H1 (cell line): ENCODE data around the gene SAMMSON. TPM values are rescaled to one million over a fixed set of nuclear protein-coding genes. Genes with fewer than 3 reads are reported as not detected.

ENCODE experiments used
- CTCF ChIA-PET: fragments of 300-600 bp; sonication (Branson Sonifier 250); formaldehyde crosslinking; loops from one replicate; lab custom pipeline; 2021; ENCODE audit not compliant: partially characterized antibody; lab: Charles Lee
- POLR2A ChIA-PET: fragments of 300-600 bp; sonication (Branson Sonifier 250); formaldehyde crosslinking; loops from one replicate; lab custom pipeline; 2021; ENCODE audit warnings: inconsistent platforms; ENCODE audit not compliant: partially characterized antibody; lab: Charles Lee
- DNase-seq, 2 experiments: peaks; one replicate each; pipeline versions ENCODE4 v3.0.0 to v3.0.0-alpha.2; 2010 to 2022; ENCODE audit warnings: low spot score in 2 of 2, low read depth in 1 of 2, mixed read lengths in 1 of 2
- FAIRE-seq: peaks from 2 replicates; lab custom pipeline; 2011; peaks lifted over from hg19 to GRCh38; lab: Jason Lieb, UNC
- H2AFZ ChIP-seq: 2 replicates; pipeline ENCODE4 v1.8.1; 2012; ENCODE audit warnings: low read length, inconsistent platforms
- H2AK5ac ChIP-seq: 2 replicates; pipeline ENCODE4 v1.6.1; 2013; ENCODE audit warnings: low read depth, low read length
- H2BK120ac ChIP-seq: replicated peaks from 2 replicates; pipeline ENCODE3; 2013; ENCODE audit warnings: low read depth, low read length, inconsistent platforms
- H2BK12ac ChIP-seq: 2 replicates; pipeline ENCODE4 v1.6.1; 2013; ENCODE audit warnings: low read depth, low read length
- H2BK15ac ChIP-seq: 2 replicates; pipeline ENCODE4 v1.6.1; 2013; ENCODE audit warnings: low read length
- H2BK20ac ChIP-seq: 2 replicates; pipeline ENCODE4 v1.6.1; 2013; ENCODE audit warnings: low read length
- H2BK5ac ChIP-seq: 2 replicates; pipeline ENCODE4 v1.6.1; 2013; ENCODE audit warnings: low read depth, low read length
- H3K14ac ChIP-seq: 2 replicates; pipeline ENCODE4 v1.6.1; 2013; ENCODE audit warnings: inconsistent platforms; ENCODE audit not compliant: insufficient read length
- H3K18ac ChIP-seq: 2 replicates; pipeline ENCODE4 v1.6.1; 2013; ENCODE audit warnings: low read length; ENCODE audit errors: extremely low read depth
- H3K23ac ChIP-seq: 2 replicates; pipeline ENCODE4 v1.6.1; 2013; ENCODE audit warnings: inconsistent platforms; ENCODE audit not compliant: insufficient read length
- H3K23me2 ChIP-seq: 2 replicates; pipeline ENCODE4 v1.6.1; 2013; ENCODE audit warnings: low read depth, low read length
- H3K27ac ChIP-seq: 2 replicates; pipeline ENCODE4 v1.6.1; 2011; ENCODE audit warnings: low read depth, low read length, inconsistent platforms
- H3K27me3 ChIP-seq, 4 experiments: replicated peaks in 1 of 4; 1 replicate in 1 of 4; 2 replicates in 3 of 4; pipeline versions ENCODE4 v1.6.1 to v1.8.1; 2011 to 2013; ENCODE audit warnings: low read length in 3 of 4, mild to moderate bottlenecking in 3 of 4, inconsistent platforms in 2 of 4, mixed read lengths in 2 of 4, moderate library complexity in 1 of 4; ENCODE audit not compliant: control insufficient read depth in 3 of 4, insufficient read depth in 3 of 4; ENCODE audit errors: extremely low read depth in 1 of 4
- H3K36me3 ChIP-seq, 4 experiments: 2 replicates each; pipeline versions ENCODE4 v1.6.1 to v1.8.1; 2011 to 2013; ENCODE audit warnings: mild to moderate bottlenecking in 4 of 4, low read length in 3 of 4, moderate library complexity in 2 of 4, control low read depth in 1 of 4, inconsistent platforms in 1 of 4; ENCODE audit not compliant: insufficient read depth in 4 of 4, control insufficient read depth in 2 of 4
- H3K4ac ChIP-seq: replicated peaks from 2 replicates; pipeline ENCODE3; 2013; ENCODE audit warnings: low read length, low read depth, mixed read lengths, inconsistent platforms; ENCODE audit not compliant: insufficient read length
- H3K4me1 ChIP-seq, 4 experiments: replicated peaks in 1 of 4; 1 replicate in 1 of 4; 2 replicates in 3 of 4; pipeline versions ENCODE4 v1.6.1 to v1.8.1; 2011 to 2013; ENCODE audit warnings: low read length in 3 of 4, inconsistent platforms in 2 of 4, mixed read lengths in 1 of 4; ENCODE audit not compliant: insufficient read depth in 4 of 4, control insufficient read depth in 3 of 4
- H3K4me2 ChIP-seq, 2 experiments: 2 replicates each; pipeline versions ENCODE4 v1.6.1 to v1.8.1; 2011 to 2013; ENCODE audit warnings: low read depth in 2 of 2, low read length in 2 of 2, control low read depth in 1 of 2, inconsistent platforms in 1 of 2, mild to moderate bottlenecking in 1 of 2; ENCODE audit not compliant: insufficient read depth in 1 of 2
- H3K4me3 ChIP-seq, 4 experiments: fragments of 200-600, 300-600 bp in 1 of 4; sonication (generic), shearing (Covaris generic), sonication (Bioruptor Twin) in 1 of 4; 2 replicates each; pipeline versions ENCODE4 v1.5.1 to v1.8.1; 2011 to 2016; ENCODE audit warnings: low read length in 4 of 4, low read depth in 3 of 4, control low read depth in 2 of 4, inconsistent platforms in 2 of 4, mild to moderate bottlenecking in 2 of 4, mixed read lengths in 1 of 4, moderate library complexity in 1 of 4; ENCODE audit not compliant: insufficient read depth in 2 of 4; ENCODE audit errors: extremely low read depth in 1 of 4
- H3K56ac ChIP-seq: replicated peaks from 2 replicates; pipeline ENCODE3; 2013; ENCODE audit warnings: low read depth, mild to moderate bottlenecking, mixed read lengths, low read length, inconsistent platforms; ENCODE audit not compliant: insufficient read length
- H3K79me1 ChIP-seq: 2 replicates; pipeline ENCODE4 v1.6.1; 2013; ENCODE audit warnings: low read depth, low read length, control low read depth
- H3K79me2 ChIP-seq, 2 experiments: 2 replicates each; pipeline versions ENCODE4 v1.6.1 to v1.8.1; 2012 to 2013; ENCODE audit warnings: low read length in 2 of 2, mild to moderate bottlenecking in 2 of 2, inconsistent platforms in 1 of 2; ENCODE audit not compliant: insufficient read depth in 2 of 2, control insufficient read depth in 1 of 2
- H3K9ac ChIP-seq, 4 experiments: replicated peaks in 1 of 4; 1 replicate in 1 of 4; 2 replicates in 3 of 4; pipeline versions ENCODE4 v1.6.1 to v1.8.1; 2011 to 2013; ENCODE audit warnings: low read depth in 3 of 4, low read length in 3 of 4, control low read depth in 2 of 4, mild to moderate bottlenecking in 2 of 4, moderate library complexity in 2 of 4, inconsistent platforms in 1 of 4; ENCODE audit errors: extremely low read depth in 1 of 4
- H3K9me3 ChIP-seq, 2 experiments: 2 replicates each; pipeline versions ENCODE4 v1.6.1 to v1.8.1; 2012 to 2013; ENCODE audit warnings: mild to moderate bottlenecking in 2 of 2, moderate library complexity in 2 of 2, control low read depth in 1 of 2, inconsistent platforms in 1 of 2, low read depth in 1 of 2, low read length in 1 of 2, mixed read lengths in 1 of 2; ENCODE audit not compliant: insufficient read depth in 2 of 2
- H4K20me1 ChIP-seq, 2 experiments: replicated peaks in 1 of 2; 2 replicates each; pipeline versions ENCODE3 to v1.8.1; 2011 to 2013; ENCODE audit warnings: inconsistent platforms in 2 of 2, low read length in 2 of 2, mild to moderate bottlenecking in 1 of 2; ENCODE audit not compliant: insufficient read depth in 2 of 2, control insufficient read depth in 1 of 2
- H4K5ac ChIP-seq: 2 replicates; pipeline ENCODE4 v1.6.1; 2013; ENCODE audit warnings: low read length, low read depth, mixed read lengths, inconsistent platforms; ENCODE audit not compliant: insufficient read length
- H4K8ac ChIP-seq: 2 replicates; pipeline ENCODE4 v1.8.0; 2013; ENCODE audit warnings: mild to moderate bottlenecking, moderate library complexity, low read length, inconsistent platforms; ENCODE audit not compliant: insufficient read depth; ENCODE audit errors: extremely low read depth
- H4K91ac ChIP-seq: replicated peaks from 2 replicates; pipeline ENCODE3; 2013; ENCODE audit warnings: low read length, mixed read lengths, inconsistent platforms; ENCODE audit not compliant: insufficient read length
- BCL11A ChIP-seq, 2 experiments: IDR thresholded peaks; one replicate each; pipeline ENCODE4 v1.6.1; 2011; ENCODE audit warnings: low read depth in 2 of 2, low read length in 2 of 2, mild to moderate bottlenecking in 2 of 2
- EGR1 ChIP-seq: IDR thresholded peaks from 2 replicates; pipeline ENCODE4 v1.6.1; 2011; ENCODE audit warnings: low read depth, low read length, borderline replicate concordance
- NRF1 ChIP-seq: IDR thresholded peaks from 2 replicates; pipeline ENCODE4 v1.6.1; 2011; ENCODE audit warnings: mild to moderate bottlenecking, low read depth, low read length, improper control_type of control experiment
- WGBS, 2 experiments: shearing (Covaris generic) in 1 of 2; methylation state at CpG; one replicate each; pipeline versions ENCODE4 v1.1.6 to v1.1.7; 2013 to 2015; ENCODE audit warnings: low lambda C conversion rate in 2 of 2, mixed read lengths in 2 of 2, inconsistent platforms in 1 of 2, low coverage in 1 of 2, missing lambda C conversion rate in 1 of 2; ENCODE audit not compliant: insufficient replicate concordance in 2 of 2, insufficient coverage in 1 of 2, insufficient read length in 1 of 2; ENCODE audit errors: extremely low coverage in 1 of 2, missing lambda C conversion rate in 1 of 2; 5-methylcytosine and 5-hydroxymethylcytosine counted together
- polyA plus RNA-seq, 7 experiments: library from polyadenylated mRNA; depleted of rRNA in 3 of 7; stranded (reverse) in 5 of 7; unstranded in 2 of 7; fragments of >200 nt in 5 of 7; fragments of 200-250 nt in 2 of 7; gene quantifications; 1 replicate in 5 of 7; 2 replicates in 1 of 7; 4 replicates in 1 of 7; pipeline versions ENCODE4 v1.2.1 to v1.2.3, GENCODE V29; 2011 to 2013; ENCODE audit warnings: missing spikeins in 2 of 7, mixed read lengths in 2 of 7
- total RNA-seq: library from RNA; stranded (reverse); fragmentation: NEBNext Ultra II Directional; extraction: Animal tissue kit (Norgen Biotek cat#: 25700); gene quantifications from 2 replicates; pipeline ENCODE4 v1.2.1, GENCODE V29; 2021

Gene SAMMSON
- total and polyA plus RNA-seq, 2 of the 8 experiments (the other 6 are each of a cell fraction or from before 2014, with no cell fraction given), result not detected

DNA sequence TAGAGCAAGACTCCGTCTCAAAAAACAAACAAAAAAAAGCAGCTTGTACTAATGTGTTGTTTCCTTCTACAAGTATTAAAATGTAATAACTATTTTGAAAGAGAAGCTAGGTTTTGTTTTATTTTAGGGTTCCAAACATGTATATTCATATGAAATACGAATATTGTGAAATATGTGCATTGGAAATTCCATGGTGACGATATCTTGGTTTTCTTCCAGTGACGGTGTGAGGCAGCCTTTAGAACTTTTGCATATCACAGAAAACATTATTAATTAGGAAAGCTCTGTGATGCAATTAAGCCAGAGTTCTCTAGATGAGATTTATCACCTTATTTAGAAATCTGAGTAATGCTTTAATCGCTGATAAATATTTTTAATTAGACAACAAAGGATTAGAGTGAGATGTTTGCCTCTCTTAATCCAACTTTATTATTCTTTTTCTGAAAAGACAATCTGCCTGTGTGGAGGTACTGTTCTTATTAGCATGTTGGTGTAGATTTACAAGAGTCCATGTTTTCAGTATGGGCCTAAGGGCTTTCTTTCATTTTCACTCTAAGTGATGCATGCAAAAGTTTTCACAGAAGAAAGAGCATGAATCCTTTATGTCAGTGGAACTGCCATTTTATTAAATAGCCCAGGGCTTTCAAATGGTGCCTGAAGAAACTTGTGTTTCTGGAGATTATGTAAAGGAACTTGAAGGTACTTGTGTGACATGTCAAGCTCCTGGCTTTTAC, 37.7 kb upstream of the SAMMSON start:
- Histone ChIP-seq H2BK12ac (no peak overlapping the region), H4K20me1 (no peaks in the 10 kb centered on the region), H4K5ac (no peak overlapping the region), H2AK5ac (no peak overlapping the region), H4K91ac (no peak overlapping the region), H3K27ac (no peak overlapping the region), H2BK120ac (no peak overlapping the region), H3K23ac (no peak overlapping the region), H3K9me3 (no peaks in the 10 kb centered on the region), H3K4me2 (no peak overlapping the region), H3K79me2 (no peaks in the 10 kb centered on the region), H2BK15ac (no peak overlapping the region), H3K14ac (no peak overlapping the region), H2AFZ (no peak overlapping the region), H3K9ac (no peak overlapping the region), H2BK5ac (no peak overlapping the region), H3K36me3 (no peaks in the 10 kb centered on the region), H3K27me3 (no peaks in the 10 kb centered on the region), H3K56ac (no peak overlapping the region), H2BK20ac (no peak overlapping the region), H3K18ac (no peak overlapping the region), H3K4me3 (no peak overlapping the region), H3K79me1 (no peaks in the 10 kb centered on the region), H3K4ac (no peak overlapping the region), H3K4me1 (no peaks in the 10 kb centered on the region), H4K8ac (no peak overlapping the region), H3K23me2 (no peaks in the 10 kb centered on the region)
- no peak for TF ChIP-seq EGR1
- no peak for TF ChIP-seq NRF1
- no peak for TF ChIP-seq BCL11A (IDR thresholded peaks at IDR 0.05; ENCODE audit: low read depth in 2 of 2, low read length in 2 of 2)
- DNase-seq, result no peak
- CTCF ChIA-PET, result interaction anchor here (1.4 kb wide), 1 partner anchor 271 kb away, joined by 3 read pairs; no protein-coding TSS in a partner anchor
- POLR2A ChIA-PET, result no interaction called here
- 92% methylated on average over 5 of the region's 5 CpGs; no CpG with 5 or more reads in 1 of the 2 experiments for WGBS, 2 experiments
- no peak for FAIRE-seq
